Activated CD4-positive, alpha-beta T cell treated with anti-CD3 and anti-CD28 coated beads, Interleukin-2, amount 50 U/mL, for 24 hours (primary cell): Measurements from ENCODE around the gene OGFOD3.

Experiments
- DNase-seq, 2 donors: peaks; one replicate each; pipeline ENCODE4 v3.0.0-alpha.2; 2020; ENCODE audit warnings: low read depth in 1 of 2, low spot score in 1 of 2

The OGFOD3 gene

DNA sequence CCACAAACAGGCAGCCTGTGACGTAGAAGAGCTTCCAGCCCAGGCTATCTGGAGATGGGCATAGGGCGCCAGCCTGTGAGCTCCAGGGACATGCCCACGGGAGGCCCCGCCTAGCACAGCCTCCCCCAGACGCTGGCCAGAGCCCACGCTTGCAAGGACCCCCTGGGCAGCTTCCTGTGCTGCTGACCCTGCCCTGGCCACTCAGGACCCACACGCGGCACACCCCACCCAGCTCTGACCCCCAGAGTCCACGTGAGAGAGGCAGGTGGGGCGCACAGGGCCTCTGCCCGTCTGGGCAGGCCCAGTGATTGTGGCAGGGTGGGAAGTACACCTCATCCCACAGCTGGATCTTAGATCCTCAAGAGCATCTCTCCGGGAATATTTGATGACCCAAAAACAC, 28.3 kb upstream of the OGFOD3 start:
- DNase-seq = no peak

DNA sequence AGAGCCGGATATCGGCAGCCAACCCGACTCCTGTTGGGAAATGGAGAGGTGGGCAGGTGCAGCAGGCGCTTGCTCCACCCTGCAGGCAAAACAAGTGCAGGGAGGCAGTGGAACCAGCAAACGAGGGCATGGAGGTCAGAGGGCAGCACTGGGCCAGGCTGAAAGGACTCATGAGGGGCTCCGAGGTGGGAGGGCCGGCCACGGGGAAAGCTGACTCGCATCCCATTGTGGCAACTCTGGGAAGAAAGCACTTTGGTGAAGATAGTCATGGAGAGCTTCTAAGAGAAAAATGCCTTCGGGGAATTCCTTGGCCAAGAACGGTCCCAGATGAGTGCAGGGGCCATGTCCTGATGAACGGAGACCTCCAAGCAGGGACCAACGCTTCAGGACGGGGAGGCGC, 27.7 kb upstream of the OGFOD3 start:
- DNase-seq = no peak

DNA sequence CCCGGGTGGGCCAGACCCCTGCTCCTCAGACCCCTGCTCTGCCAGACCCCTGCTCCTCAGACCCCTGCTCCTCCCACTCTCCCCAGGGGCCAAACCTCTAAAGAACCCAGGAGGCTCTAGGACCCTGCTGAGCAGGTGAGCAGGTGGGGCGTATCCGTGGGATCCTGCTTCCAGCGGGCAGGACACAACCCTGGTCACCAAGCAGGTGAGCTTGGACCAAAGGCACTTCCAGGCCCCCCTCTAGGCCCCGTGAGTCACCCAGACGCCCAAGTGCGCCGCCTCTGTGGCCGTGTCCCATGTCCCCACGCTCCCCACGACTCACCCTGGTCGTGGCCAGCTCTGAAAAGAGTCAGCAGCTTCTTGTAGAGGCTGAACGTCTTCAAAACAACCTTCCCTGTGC, 27.2 kb upstream of the OGFOD3 start:
- DNase-seq = no peak

DNA sequence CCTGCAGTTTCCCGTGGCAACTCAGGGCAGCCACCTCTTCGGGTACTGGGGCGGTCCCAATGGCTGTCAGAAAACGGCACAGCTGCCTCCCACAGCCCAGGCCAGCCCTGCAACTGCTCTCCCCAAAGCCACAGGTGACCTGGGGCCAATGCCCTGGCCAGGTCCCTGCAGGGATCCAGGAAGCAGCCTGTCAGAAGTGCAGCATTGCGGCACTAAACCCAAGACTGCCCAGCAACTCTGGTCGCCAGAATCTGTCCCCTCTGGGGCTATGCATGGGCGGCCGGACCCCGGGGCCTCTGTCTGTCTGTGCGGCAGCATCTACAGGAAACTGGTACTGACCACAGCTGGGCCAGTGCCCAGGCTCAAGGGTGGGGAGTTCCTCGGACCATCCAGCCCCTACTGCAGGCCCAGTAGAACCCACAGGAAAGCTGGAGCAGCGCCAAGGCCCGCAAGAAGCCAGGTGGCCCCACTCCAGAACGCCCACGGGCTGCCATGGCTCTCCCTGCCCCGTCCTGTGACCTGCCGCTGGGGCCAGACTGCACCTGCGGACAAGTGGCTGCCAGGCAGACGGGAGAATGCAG, 26.6 kb upstream of the OGFOD3 start:
- no peak for DNase-seq

DNA sequence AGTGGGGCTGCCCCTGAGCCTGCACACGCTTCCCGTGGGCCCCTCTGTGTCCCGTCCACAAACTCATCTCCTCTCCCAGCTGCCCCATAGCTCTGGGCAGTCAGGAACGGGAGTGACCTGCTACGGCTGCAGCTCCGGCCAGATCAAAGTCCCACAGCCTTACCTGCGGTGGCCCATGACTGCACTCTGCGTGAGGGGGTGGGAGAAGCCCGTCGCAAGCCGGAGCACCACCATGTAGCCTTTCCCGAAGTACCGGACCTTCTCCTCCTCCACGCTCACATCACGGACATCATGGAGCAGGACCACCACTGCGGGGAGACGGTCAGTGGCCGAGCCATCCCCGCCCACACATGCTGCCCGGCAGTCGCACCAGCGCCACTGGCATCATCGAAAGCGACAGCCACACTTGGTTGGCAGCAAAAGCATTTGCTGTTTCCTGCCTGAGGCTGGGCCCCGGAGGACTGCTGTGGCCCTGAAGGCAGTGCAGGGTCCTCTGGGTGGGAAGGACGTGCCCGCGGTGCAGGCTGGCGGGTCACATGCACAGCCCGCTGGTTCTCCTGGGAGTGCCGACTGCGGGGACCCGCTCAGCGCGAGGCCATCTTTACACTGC, 26.0 kb upstream of the OGFOD3 start:
- no peak for DNase-seq

DNA sequence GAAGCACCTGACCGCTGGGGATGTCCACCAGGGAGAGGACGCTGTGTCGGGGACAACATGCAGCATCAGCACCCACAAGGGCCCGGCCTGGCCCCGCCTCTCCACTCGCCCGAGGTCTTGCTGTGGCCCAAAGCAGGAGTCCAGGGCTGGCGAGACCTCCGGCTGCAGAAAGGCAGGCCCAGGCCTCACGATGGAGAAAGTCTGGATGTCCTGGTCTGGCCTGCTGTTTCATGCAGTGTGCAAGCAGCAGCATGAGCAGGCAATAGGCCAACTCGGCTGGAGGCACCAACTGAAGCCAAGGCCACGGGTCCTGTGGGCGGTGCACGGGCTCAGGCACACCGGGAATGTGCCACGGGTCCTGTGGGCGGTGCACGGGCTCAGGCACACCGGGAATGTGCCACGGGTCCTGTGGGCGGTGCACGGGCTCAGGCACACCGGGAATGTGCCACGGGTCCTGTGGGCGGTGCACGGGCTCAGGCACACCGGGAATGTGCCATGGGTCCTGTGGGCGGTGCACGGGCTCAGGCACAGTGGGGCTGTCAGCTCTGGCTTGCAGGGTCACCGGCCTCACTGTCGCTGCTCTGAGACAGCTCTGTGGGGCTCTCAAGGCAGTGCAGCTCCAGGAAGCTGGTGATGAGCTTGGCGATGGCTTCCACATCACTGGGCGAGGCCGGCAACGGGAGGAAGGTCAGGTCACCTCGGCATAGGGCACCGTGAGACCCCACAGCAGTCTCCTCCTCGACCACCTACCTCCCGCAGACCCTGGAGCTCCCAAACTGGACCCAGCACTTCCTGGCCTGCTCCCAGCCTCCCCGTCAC, 25.3 kb upstream of the OGFOD3 start:
- DNase-seq = no peak

DNA sequence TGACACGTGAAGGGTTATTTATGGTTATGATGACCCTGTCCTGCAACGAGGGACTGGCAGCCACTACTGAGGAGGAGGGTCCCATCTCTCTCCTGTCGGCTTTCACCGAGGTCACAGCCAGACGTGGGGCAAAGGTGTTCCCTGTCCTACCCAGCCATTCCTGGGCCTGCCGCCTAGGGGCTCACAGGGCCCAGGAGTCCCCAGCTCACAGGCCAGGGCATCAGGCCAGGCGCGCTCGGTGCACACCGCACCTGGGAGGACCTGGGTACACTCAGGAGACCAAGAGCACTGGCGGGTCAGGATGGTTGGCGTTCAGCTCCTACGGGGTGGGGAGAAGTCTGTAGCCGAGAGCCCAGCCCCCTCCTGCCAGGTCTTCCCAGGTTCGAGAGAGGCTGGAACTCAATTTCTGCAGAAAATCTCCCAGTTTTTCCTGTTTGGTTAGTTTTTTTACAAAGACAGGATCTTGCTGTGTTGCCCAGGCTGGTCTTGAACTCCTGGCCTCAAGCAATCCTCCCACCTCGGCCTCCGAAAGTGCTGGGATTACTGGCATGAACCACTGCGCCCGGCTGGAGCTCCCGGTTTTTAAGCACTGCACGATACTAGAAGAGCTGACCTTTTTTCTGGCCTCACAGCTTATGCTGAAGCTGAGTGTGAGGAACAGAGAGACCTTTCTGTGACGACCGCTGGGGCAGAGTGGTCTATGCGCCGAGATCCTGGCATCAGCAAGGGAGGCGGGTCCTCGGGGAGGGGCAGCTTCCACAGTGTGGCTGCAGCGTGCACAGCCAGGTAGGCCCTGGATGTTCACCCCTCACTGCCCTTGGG, 24.5 kb upstream of the OGFOD3 start:
- no peak for DNase-seq

DNA sequence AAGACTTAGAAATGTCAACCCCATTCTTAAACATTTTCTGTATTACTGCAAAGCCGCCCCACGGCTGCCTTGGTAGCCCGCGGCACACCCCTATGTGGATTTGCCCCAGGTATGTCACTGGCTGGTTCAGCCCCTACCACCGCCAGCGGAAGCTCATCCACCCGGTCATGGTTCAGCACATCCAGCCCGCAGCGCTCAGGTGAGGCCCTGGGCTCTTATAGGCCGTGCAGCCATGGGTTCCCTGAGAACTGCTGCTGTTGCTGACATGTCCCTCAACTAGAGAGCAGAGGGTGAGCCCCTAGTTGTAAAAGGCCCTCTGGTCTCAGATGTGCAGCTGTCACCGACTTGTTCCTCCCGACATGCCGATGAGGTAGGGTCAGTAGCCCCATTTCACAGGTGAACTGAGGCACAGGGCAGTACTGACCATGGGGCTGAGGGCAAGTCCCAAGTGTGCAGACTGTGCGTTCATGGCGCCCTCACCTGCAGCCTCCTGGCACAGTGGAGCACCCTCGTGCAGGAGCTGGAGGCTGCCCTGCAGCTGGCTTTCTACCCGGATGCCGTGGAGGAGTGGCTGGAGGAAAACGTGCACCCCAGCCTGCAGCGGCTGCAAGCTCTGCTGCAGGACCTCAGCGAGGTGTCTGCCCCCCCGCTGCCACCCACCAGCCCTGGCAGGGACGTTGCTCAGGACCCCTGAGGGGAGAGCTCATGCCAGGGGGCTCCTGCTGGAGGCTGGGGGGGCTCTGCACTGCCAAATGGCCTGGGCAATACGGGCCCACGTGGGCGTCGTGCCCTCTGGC, 23.5 kb upstream of the OGFOD3 start:
- no peak for DNase-seq

DNA sequence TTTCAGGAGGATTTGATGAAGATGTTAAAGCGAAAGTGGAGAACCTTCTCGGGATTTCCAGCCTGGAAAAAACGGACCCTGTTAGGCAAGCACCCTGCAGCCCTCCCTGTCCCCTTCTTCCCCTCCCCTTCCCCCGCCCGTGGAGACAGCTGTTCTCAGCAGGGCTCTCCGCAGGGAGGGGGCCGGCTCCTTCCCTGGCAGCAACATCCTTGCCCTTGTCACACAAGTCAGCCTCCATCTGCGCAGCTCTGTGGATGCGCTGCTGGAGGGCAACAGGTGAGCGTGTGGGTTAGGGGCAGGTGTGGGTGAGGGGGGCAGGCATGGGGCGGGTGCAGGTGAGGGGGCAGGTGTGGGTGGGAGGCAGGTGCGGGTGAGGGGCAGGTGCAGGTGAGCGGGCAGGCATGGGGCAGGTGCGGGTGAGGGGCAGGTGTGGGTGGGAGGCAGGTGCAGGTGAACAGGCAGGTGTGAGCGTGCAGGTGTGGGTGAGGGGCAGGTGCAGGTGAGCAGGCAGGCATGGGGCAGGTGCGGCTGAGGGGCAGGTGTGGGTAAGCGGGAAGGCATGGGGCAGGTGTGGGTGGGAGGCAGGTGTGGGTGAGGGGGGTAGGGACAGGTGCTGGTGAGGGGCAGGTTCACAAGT, 22.7 kb upstream of the OGFOD3 start:
- DNase-seq = no peak

DNA sequence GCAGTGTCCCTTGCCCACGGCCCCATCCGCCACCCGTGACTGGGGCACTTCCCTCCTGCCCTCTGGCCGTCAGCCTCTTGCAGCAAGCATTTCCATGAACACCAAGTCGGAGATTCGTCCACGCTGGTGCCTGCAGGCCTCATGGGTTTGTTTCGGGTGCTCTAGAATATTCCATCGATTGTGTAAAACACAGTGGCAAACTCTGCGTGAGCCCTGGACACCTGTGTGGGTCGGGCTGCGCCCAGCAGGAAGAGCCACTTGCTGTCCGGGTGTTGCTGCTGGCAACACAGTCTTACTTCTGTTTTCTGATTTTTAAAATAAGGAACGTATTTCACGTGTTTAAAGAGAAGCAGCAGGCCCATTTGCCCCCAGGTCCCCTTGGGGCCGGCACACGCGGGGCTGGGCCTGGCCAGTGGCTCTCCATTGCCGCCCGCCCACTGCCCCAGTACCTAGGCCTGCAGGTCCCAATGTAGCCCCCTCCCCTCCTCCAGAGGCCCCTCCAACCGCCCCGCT, 22.1 kb upstream of the OGFOD3 start:
- no peak for DNase-seq

DNA sequence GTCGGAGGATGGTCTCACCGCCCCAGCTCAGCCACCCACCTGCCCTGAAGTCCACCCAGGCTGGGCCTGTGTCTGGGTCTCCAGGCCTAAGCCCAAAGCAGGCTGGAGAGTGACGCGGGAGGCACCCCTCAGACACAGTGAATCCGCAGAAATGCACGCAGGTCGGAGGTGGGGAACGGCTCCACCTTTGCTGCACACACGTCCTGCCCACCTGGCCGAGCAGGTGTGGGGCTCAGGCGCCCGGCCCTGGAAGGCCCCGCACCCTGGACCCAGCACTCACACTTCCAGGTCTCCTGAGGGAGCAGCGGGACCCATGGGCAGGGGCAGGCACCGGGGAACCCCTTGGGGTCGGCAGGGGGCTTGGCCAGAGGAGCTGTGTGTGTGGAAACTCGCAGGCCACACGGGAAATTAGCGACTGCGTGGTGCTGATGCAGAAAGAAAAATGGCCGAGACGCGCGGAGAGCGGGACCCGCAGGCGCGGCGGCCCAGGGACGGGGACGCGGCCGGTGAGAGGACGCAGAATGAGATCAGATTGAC, 21.5 kb upstream of the OGFOD3 start:
- DNase-seq = no peak

DNA sequence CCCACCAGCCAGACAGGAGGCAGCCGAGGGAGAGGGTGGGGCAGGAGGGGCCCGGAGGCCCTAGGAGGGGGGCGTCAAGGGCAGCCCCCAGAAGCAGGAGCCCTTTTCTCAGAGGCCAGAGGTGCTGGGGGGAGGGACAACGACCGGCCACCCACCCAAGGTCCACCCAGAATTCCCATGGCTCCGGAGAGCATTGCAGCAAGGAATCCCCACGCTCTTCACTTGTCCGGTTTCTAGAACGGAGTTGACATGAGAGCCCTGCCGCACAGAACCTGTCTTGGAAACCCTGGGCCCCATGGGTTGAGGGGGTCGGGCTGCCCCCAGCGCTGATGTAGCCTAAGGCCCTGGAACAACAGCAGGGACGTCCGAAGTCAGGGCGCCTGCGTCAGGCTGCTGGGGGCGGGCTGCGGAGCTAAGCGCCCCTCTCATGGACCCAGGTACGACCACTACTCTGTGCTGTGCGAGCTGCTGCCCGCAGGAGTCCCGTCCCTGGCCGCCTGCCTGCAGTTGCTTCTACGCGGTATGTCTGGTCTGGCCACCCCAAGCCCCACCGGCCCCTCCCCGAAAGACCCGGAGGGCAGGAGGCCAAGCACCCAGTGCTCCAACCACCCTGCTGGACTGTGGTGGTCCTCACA, 20.9 kb upstream of the OGFOD3 start:
- no peak for DNase-seq

DNA sequence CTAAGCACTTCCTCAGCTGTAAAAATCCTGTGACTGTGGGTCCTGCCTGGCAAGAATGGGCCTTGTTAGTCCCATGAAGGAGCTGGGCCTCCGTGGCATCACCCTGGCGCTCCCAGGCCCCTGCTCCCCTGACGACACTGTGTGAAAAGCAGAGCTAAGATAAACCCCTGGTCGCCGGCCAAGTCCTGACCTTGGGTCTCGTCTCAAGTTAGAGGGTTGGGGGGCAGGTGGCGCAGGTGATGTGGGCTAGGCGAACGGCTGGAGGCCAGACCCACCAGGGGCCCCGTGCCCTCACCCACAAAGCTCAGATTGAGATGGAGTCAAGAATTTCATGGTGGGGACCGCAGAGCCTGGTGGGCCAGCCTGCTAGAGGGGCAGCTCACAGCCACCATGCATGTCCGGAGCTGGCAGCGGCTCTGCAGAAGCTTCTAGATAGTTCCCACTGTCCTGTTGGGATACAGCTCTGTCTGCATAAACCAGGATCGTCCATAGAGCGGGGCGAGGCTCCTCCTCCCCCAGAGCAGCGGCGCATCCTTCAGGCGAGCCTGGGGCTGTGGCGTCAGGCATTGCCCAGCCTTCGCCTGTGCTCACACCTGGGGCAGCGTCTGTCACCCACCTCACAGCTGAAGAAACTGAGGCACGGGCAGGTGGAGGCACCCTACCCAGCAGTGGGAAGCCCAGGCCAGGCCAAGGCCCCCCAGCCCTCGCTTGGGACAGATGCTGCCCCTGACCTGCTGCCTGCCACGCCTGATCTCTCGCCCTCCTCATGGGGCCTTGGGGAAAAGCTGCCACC, 20.2 kb upstream of the OGFOD3 start:
- DNase-seq = no peak

DNA sequence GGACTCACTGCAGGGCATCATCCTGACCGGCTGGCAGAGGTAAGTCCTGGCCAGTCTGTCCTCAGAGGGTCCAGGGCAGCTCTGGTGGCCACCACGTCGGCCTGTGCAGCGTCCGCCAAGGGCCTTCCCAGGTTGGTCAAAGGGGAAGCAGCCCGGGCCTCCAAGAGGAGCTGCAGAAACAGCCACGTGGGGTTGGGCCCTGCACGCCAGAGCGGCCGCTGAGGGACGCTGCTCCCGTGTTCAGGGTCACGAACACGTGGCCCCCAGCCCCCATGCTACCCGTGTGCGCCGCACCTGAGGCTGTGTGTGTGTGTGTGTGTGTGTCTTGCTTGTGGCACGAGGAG, 18.9 kb upstream of the OGFOD3 start:
- DNase-seq = no peak

DNA sequence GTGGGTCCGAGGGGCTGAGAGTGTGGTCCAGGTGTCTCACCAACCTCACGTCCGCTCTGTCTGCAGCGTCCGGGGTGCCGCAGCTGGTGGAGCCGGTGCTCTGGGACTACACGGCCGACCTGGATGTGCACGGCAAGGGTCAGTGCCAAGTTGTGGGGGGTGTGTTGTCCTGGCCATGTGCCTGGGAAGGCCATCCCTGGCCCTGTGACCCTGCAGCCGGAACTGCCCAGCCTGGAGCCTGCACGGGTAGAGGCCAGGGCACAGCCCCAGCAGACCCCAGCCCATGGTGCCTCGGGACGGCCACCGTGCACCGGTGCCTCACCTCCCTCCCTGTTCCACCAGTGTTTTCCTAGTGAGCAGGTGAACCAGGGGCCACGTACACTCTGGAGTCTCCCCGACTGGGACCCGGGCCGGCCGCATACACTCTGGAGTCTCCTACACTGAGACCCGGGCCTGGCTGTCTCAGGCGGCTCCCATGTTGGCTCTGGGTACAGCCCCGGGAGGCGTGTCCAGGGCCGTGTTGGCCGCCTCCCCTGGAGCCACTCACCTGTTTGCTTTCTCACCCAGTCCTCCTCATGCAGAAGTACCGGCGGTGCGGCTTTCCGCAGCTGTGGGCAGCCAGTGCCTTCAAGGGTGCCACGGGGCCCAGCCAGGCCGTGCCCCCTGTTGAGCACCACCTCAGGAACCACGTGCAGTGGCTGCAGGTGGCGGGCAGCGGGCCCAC, 18.4 kb upstream of the OGFOD3 start:
- DNase-seq = no peak

DNA sequence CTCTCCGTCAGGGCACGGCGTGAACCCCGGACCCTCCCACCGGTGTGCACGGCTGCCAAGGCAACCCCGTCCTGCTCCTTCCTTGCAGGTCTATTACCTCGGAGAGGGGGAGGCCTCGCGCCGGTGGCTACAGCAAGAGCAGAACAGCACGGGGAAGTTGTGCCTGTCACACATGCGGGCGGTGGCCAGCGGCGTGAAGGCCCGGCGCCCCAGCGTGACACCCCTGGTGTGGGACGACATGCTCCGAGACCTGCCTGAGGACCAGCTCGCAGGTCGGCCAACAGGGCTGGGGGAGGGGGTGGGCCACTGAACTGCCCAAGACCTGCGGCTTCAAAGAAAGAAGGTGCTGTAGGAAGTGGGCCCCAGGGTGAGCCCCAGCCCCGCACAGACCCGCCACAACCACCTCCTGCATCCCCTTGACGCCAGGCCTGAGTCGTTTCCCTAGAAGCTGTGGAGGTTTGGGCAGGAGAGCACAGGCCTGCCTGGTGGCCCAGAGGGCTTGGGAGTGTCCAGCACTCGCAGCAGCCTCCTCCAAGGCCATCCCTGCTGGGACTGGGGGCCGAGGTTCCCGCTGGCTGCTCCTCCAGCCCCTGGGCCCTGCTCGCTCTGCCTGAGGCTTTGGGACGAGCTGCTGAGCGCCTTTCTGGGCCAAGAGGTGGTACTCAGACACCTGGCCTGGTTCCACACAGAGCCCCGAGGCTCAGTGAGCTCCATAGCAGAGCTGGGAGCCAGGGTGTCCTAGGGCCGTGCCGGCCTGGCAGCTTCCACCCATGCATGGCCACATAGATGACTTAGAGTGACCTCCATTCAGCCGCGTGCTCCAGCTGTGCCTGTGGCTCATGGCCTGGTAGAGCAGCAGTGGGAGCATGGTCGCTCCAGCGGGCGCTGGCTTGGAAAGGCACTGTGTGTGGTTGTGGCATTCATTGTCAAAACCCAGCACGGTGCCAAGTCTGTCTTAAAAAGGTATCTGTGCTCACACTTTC, 17.5 kb upstream of the OGFOD3 start:
- DNase-seq = no peak

DNA sequence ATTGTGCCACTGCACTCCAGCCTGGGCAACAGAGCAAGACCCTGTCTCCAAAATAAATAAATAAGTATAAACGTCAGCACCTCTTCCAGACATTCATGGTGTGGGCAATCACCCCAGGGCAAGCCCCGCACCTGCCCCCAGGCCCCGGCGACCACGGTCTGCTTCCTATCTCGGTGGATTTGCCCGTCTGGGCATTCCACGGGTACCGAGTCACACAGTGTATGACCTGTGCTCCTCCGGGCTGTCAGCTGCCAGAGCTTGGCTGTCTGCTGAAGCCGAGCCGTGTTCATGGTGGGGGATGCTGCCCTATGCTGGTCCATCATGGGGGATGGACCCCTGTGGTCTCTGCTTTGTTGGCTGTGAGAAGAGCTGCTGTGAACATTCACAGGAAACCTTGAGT, 16.7 kb upstream of the OGFOD3 start:
- no peak for DNase-seq
